Parathyroid adenoma (tissue), 2 donors: ENCODE measurements around the gene MTX2.
"Not testable (repeated sequence)": the region's sequence is repeated elsewhere in the genome, so short reads cannot be mapped to it uniquely, and the experiment has no call there.

Source experiments
- H2AFZ ChIP-seq: fragments of 300-600 bp; sonication (generic); one replicate; pipeline ENCODE4 v1.7.0; 2017; ENCODE audit warnings: antibody characterized with exemption, mild to moderate bottlenecking
- H3K27ac ChIP-seq: fragments of 300-600 bp; sonication (generic); one replicate; pipeline ENCODE4 v1.7.0; 2017
- H3K27me3 ChIP-seq: fragments of 300-600 bp; sonication (generic); one replicate; pipeline ENCODE4 v1.7.0; 2017; ENCODE audit warnings: low read length; ENCODE audit not compliant: control insufficient read depth, insufficient read depth
- H3K36me3 ChIP-seq: fragments of 300-600 bp; sonication (generic); one replicate; pipeline ENCODE4 v1.7.0; 2017; ENCODE audit warnings: low read length; ENCODE audit not compliant: control insufficient read depth, insufficient read depth
- H3K4me1 ChIP-seq: fragments of 300-600 bp; sonication (generic); one replicate; pipeline ENCODE4 v1.7.0; 2017; ENCODE audit warnings: control low read depth
- H3K4me2 ChIP-seq: fragments of 300-600 bp; sonication (generic); one replicate; pipeline ENCODE4 v1.7.0; 2017; ENCODE audit warnings: low read length
- H3K4me3 ChIP-seq: fragments of 300-600 bp; sonication (generic); one replicate; pipeline ENCODE4 v1.7.0; 2017; ENCODE audit warnings: low read depth, low read length
- H3K79me2 ChIP-seq: fragments of 300-600 bp; sonication (generic); one replicate; pipeline ENCODE4 v1.7.0; 2017; ENCODE audit warnings: control low read depth
- H3K9ac ChIP-seq: fragments of 300-600 bp; sonication (generic); one replicate; pipeline ENCODE4 v1.7.0; 2017; ENCODE audit warnings: mild to moderate bottlenecking
- H3K9me3 ChIP-seq: fragments of 300-600 bp; sonication (generic); one replicate; pipeline ENCODE4 v1.7.0; 2017; ENCODE audit warnings: low read length; ENCODE audit not compliant: control insufficient read depth
- CTCF ChIP-seq: fragments of 300-600 bp; sonication (generic); IDR thresholded peaks from one replicate; pipeline ENCODE4 v1.7.0; 2017; ENCODE audit warnings: antibody characterized with exemption, mild to moderate bottlenecking
- donor health status: primary hyperparathyroidism.

Gene MTX2

GRCh38 chr2:176370467-176371171, 101.4 kb downstream of the MTX2 start:
- Histone ChIP-seq H3K79me2 (no peaks in the 10 kb centered on the region), H2AFZ (no peak overlapping the region), H3K27ac (no peak overlapping the region), H3K4me1 (no peaks in the 10 kb centered on the region), H3K4me2 (no peak overlapping the region), H3K4me3 (no peak overlapping the region), H3K9ac (no peak overlapping the region), H3K9me3 (peaks cover 4% of the 10 kb centered on the region), H3K36me3 (no peaks in the 10 kb centered on the region), H3K27me3 (no peaks in the 10 kb centered on the region)
- no peak for TF ChIP-seq CTCF

DNA sequence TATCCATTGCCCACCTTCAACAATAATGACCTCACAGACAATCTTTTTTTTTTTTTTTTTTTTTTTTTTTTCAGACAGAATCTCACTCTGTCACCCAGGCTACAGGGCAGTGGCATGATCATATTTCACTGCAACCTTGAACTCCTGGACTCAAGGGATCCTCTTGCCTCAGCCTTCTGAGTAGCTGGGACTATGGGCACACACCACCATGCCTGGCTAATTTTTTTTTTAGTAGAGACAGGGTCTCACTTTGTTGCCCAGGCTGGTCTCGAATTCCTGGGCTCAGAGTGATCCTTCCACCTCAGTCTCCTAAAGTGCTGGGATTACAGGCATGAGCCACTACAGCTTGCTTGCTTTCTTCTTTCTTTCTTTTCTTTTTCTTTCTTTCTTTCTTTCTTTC, 103.9 kb downstream of the MTX2 start:
- H3K9me3 ChIP-seq, H3K79me2 ChIP-seq, H3K36me3 ChIP-seq, H3K27me3 ChIP-seq, H3K4me3 ChIP-seq, H3K9ac ChIP-seq, H3K4me2 ChIP-seq, H2AFZ ChIP-seq, H3K27ac ChIP-seq, H3K4me1 ChIP-seq: not testable (repeated sequence)

DNA sequence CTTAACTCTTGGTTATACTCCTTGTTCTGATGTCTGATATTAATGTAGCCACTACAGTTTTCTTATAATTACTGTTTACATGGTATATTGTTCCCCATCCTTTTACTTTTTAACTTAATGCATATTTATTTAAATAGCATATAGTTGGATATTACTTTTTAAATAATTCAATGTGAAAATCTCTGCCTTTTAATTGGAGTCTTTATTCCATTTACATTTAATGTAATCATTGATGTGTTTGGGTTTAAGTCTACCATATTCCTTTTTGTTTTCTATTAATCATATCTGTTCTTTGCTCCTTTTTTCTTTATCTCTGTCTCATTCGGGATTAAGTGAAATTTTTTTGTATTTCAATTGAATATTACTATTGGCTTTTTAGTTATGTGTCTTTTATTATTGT, 109.1 kb downstream of the MTX2 start:
- Histone ChIP-seq H3K79me2 (no peaks in the 10 kb centered on the region), H3K27ac (no peak overlapping the region), H3K9me3 (peaks cover 4% of the 10 kb centered on the region), H2AFZ (no peak overlapping the region), H3K4me3 (no peak overlapping the region), H3K4me2 (no peak overlapping the region), H3K9ac (no peak overlapping the region), H3K27me3 (no peaks in the 10 kb centered on the region), H3K36me3 (no peaks in the 10 kb centered on the region), H3K4me1 (no peaks in the 10 kb centered on the region)
- no peak for TF ChIP-seq CTCF

DNA sequence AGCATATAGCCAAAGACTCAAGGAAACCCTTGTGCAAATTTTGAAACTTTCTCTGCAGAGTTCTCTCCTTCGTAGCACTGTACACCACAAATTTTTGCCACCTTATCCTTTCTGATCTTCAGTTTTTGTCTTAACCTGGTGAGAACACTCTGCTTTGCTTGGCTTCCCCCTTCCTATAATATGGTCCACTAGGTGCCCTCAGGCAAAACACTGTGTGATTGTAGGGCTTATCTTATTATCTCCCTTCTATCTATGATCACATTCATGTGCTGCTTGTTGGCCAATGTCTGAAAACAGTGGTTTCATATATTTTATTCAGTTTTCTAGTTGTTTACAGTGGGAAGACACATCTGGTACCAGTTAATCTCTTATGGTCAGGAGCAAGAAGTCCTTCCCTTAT, 111.1 kb downstream of the MTX2 start:
- Histone ChIP-seq H2AFZ (no peak overlapping the region), H3K36me3 (no peaks in the 10 kb centered on the region), H3K79me2 (no peaks in the 10 kb centered on the region), H3K4me2 (no peak overlapping the region), H3K4me3 (no peak overlapping the region), H3K9ac (no peak overlapping the region), H3K27me3 (no peaks in the 10 kb centered on the region), H3K4me1 (no peaks in the 10 kb centered on the region), H3K9me3 (peaks cover 4% of the 10 kb centered on the region), H3K27ac (no peak overlapping the region)
- no peak for TF ChIP-seq CTCF

GRCh38 chr2:176383100-176383499, 113.9 kb downstream of the MTX2 start:
- no peak overlapping the region for H3K9ac ChIP-seq
- no peak overlapping the region for H3K27ac ChIP-seq
- no peaks in the 10 kb centered on the region for H3K79me2 ChIP-seq
- no peak overlapping the region for H3K4me3 ChIP-seq
- H3K9me3 ChIP-seq: peaks cover 4% of the 10 kb centered on the region
- H3K36me3 ChIP-seq: no peaks in the 10 kb centered on the region
- no peaks in the 10 kb centered on the region for H3K4me1 ChIP-seq
- no peak overlapping the region for H2AFZ ChIP-seq
- no peaks in the 10 kb centered on the region for H3K27me3 ChIP-seq
- no peak for TF ChIP-seq CTCF
- H3K4me2 ChIP-seq: no peak overlapping the region
